HG03520 (cell line): ENCODE results near the gene CIROP.

Experiments used
- ATAC-seq: cut with Tn5 transposase; IDR thresholded peaks from one replicate; pipeline ENCODE4 v1.9.1; 2021; ENCODE audit warnings: mild to moderate bottlenecking, moderate library complexity; ENCODE audit not compliant: unreplicated experiment

The CIROP gene

DNA sequence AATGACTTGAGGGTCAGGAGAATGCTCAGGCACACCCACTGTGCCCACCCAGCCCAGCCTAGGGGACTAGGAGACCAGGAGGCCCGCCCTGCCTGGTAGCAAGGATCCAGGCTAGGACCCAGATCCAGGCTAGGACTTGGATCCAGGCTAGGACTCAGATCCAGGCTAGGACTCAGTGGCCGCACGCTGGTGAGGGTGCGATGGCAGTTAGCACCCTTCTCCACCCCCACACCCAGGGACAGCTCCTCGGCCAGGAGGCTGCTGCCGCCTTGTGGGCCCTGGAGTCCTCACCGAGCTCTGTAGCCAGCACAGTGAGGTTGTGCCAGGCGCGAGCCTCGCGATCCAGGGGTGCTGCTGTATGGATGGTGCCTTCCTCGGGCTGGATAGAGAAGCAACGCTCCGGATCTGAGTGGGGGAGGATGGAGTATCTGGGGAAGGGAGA, 52.6 kb downstream of the CIROP start:
- no peak for ATAC-seq

DNA sequence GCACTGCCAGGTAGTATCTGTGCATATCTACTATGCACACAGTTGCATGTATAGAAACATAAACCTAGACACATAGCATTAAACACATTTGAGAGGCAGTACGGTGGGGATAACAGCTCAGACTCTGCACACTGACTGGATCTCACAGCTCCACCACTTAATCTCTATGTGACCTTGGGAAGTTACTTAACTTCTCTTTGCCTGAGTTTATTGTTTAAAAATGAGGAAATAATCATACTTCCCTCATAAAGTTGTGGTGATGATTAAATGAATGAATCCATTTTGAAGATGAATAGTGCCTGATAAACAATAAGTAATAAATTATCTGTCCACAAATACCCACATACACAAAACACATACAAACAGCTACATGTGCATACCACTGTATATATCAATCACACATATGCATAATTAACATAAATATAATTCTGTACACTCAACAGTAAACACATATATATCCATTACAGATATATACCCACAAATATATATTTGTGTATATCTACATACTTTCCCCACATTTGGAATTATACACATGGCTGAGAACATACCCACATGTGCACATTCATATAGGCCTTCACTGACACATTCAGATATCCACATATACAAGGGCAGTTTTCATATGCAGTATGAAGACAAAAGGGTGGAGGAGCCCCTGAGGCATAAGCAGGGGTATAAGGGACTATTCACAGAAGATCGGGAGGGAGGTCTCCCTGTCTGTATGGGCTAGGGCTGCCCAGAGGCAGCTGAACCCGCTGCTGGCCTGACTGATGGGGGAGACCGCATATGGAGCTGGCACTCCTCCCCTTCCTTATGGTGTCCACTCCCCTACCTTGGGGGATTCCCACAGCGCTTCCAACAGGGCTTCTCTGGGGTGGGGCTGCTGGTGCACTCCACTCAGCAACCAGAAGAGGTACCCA, 53.4 kb downstream of the CIROP start:
- ATAC-seq, result no peak
